ENCODE results near the gene NAA11.
"Not testable (repeated sequence)": the region's sequence is repeated elsewhere in the genome, so short reads cannot be mapped to it uniquely, and the experiment has no call there.

NAA11 gene

GRCh38 chr4:79308137-79308536 is 17.7 kb downstream of the NAA11 start:
- DNase-seq, result no peak

- DNase-seq, result no peak
Measured at GRCh38 chr4:79306795-79307194, 19.1 kb downstream of the NAA11 start.

- no peak for DNase-seq
Measured at GRCh38 chr4:79300280-79300679, 25.6 kb downstream of the NAA11 start.

GRCh38 chr4:79298484-79298883 is 27.4 kb downstream of the NAA11 start:
- DNase-seq, result no peak

GRCh38 chr4:79298027-79298426 is 27.8 kb downstream of the NAA11 start:
- no peak for DNase-seq

- no peak for DNase-seq
Measured at GRCh38 chr4:79297479-79297878, 28.4 kb downstream of the NAA11 start.

GRCh38 chr4:79296768-79297428 is 29.0 kb downstream of the NAA11 start:
- DNase-seq, result no peak

GRCh38 chr4:79295086-79295485 is 30.8 kb downstream of the NAA11 start:
- no peak for DNase-seq

GRCh38 chr4:79294064-79294463 is 31.8 kb downstream of the NAA11 start:
- DNase-seq, result no peak

- DNase-seq, result no peak
Measured at GRCh38 chr4:79292008-79292407, 33.9 kb downstream of the NAA11 start.

- no peak for DNase-seq
Measured at GRCh38 chr4:79290376-79290775, 35.5 kb downstream of the NAA11 start.

- no peak for DNase-seq
Measured at GRCh38 chr4:79288185-79288584, 37.7 kb downstream of the NAA11 start.

- no peak for DNase-seq
Measured at GRCh38 chr4:79287718-79288117, 38.1 kb downstream of the NAA11 start.

- DNase-seq, result no peak
Measured at GRCh38 chr4:79287076-79287475, 38.8 kb downstream of the NAA11 start.

- no peak for DNase-seq
Measured at GRCh38 chr4:79281566-79282359, 44.1 kb downstream of the NAA11 start.

GRCh38 chr4:79277467-79277866 is 48.4 kb downstream of the NAA11 start:
- not testable (repeated sequence) for DNase-seq

GRCh38 chr4:79273915-79274314 is 51.9 kb downstream of the NAA11 start:
- DNase-seq, result no peak

GRCh38 chr4:79272761-79273160 is 53.1 kb downstream of the NAA11 start:
- DNase-seq, result no peak

GRCh38 chr4:79272126-79272525 is 53.7 kb downstream of the NAA11 start:
- DNase-seq, result no peak

GRCh38 chr4:79267671-79268070 is 58.2 kb downstream of the NAA11 start:
- no peak for DNase-seq

All from activated gamma-delta T cell treated with Interleukin-2 at 50 U/mL for 16 hours (primary cell).